Measurements from ENCODE around the gene TSPAN19.

The TSPAN19 gene

DNA sequence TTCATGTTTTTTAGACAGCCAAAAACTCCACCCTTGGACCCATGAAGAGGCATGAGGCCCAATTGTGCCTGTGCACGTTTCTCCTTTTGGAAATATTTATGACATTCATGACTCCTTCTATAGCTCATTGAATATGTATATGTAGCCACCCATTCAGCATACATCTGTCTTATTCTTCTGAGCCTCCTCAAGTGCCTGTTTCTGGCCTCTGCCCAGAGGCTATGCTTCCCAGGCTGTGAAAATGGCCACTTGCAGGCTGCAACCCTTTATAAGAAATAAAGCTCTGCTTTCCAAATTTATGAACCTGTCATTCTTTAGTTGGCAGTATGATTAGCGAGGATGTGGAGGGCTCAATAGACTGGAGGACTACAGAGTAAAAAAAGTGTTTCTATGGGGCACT is 35.3 kb downstream of the TSPAN19 start:
- no peak for DNase-seq (ENCODE audit: low spot score)

- no peak for DNase-seq (ENCODE audit: low spot score)
Observed at GRCh38 chr12:84998341-84998740, 37.7 kb downstream of the TSPAN19 start.

GRCh38 chr12:84996759-84997158 is 39.3 kb downstream of the TSPAN19 start:
- DNase-seq (ENCODE audit: low spot score) = no peak

GRCh38 chr12:84995641-84996040 is 40.4 kb downstream of the TSPAN19 start:
- no peak for DNase-seq (ENCODE audit: low spot score)

GRCh38 chr12:84994426-84994825 is 41.7 kb downstream of the TSPAN19 start:
- DNase-seq (ENCODE audit: low spot score) = no peak

- DNase-seq (ENCODE audit: low spot score) = no peak
Observed at GRCh38 chr12:84986586-84986985, 49.5 kb downstream of the TSPAN19 start.

DNA sequence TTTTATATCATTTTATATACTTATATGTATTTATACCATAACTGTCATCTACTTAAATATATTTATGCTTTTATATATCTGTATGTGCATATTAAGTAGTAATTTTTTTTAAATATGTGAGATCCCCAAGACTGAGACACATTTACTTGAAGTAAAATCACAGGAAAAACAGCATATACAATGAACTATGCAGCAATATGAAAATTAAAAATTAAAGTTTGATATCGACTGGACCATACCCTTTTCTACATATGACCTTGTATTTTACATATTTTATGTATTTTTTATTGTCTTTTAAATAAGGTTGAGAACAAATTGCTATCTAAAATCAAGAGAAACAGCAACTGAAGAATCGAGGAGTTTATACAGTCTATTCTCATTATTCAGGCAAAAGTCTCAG is 50.0 kb downstream of the TSPAN19 start:
- no peak for DNase-seq (ENCODE audit: low spot score)

DNA sequence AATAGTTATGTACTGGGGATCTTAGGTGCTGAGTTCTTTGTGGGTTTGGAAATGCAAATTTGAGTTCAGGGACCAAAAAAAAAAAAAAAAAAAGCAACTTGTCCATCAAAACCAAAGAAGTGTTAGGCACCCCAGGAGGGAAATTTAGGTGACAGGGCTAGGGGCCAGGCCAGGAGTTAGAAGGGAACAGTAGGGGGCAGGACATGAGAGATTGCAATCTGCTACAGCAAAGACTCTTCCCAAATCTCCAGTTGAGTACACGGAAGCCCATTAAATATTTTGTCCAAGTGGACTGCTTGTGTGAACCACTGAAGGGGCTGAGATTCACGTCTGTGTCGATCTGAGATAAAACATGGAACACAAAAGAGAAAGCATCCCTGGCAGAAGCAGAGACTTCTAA is 52.8 kb downstream of the TSPAN19 start:
- no peak for DNase-seq (ENCODE audit: low spot score)

- DNase-seq (ENCODE audit: low spot score) = no peak
Observed at GRCh38 chr12:84982888-84983287, 53.2 kb downstream of the TSPAN19 start.

- DNase-seq (ENCODE audit: low spot score) = no peak
Observed at GRCh38 chr12:84978921-84979320, 57.2 kb downstream of the TSPAN19 start.

DNA sequence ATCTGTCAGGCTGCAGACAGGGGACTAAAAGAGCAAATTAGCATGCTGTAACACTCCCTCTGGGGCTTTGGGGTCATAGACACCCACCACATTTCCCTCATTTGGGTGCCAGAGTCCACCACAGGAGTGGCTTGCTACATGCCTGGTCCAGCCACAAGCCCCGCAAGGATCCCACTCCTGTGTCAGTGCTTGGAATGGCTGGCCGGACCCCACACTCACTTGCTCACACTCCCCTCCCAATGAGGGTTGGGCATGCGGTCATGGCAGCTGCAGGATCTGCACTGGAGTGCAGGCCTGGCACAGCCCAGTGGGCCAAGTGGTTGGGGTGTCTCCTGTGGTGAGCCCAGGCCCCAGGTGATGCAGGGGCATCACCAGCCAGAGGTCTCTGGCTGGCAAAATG is 59.9 kb downstream of the TSPAN19 start:
- DNase-seq (ENCODE audit: low spot score) = no peak

- no peak for DNase-seq (ENCODE audit: low spot score)
Observed at GRCh38 chr12:84974155-84974815, 61.8 kb downstream of the TSPAN19 start.

DNA sequence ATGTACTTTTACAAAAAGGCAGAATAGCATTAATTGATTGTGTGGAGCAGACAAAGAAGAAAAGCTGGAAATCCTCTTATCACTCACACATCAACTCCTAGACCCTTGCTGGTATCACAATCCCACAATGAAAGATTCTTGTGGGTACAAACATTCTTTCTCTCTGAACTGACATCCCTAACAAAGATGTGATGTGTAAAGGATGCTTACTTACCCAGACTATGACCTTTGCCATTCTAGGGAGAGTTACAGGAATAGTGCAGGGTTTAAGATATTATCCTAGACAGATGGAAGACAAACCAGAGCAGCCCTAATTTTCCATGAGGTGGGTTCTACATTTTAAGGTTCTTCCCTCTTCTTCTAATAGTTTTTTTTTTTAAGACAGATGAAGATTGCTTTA is 63.1 kb downstream of the TSPAN19 start:
- DNase-seq (ENCODE audit: low spot score) = no peak

GRCh38 chr12:84969226-84969625 is 66.9 kb downstream of the TSPAN19 start:
- DNase-seq (ENCODE audit: low spot score) = no peak
